AG04450 (cell line): ENCODE measurements around the gene NRIP1. TPM values are rescaled to one million over a fixed set of nuclear protein-coding genes. Genes with fewer than 3 reads are reported as not detected.
"Not testable (repeated sequence)": the region's sequence is repeated elsewhere in the genome, so short reads cannot be mapped to it uniquely, and the experiment has no call there.

ENCODE experiments used
- CTCF ChIA-PET: fragments of 300-600, 350-600 bp; formaldehyde crosslinking; extraction: SDS; loops from one replicate; lab custom pipeline; 2022; ENCODE audit warnings: antibody characterized with exemption, inconsistent platforms; lab: Charles Lee
- POLR2A ChIA-PET: fragments of 350-600 bp; formaldehyde crosslinking; extraction: SDS; loops from one replicate; lab custom pipeline; 2021; ENCODE audit warnings: antibody characterized with exemption, inconsistent platforms; lab: Yijun Ruan, JAX
- DNase-seq: peaks from one replicate; pipeline ENCODE4 v3.0.0-alpha.2; 2011; ENCODE audit warnings: low read depth, low spot score
- H3K27ac ChIP-seq: one replicate; pipeline ENCODE4 v1.5.1; 2012; ENCODE audit warnings: low read depth, low read length, control low read depth
- H3K27me3 ChIP-seq: one replicate; pipeline ENCODE4 v1.6.0; 2012; ENCODE audit warnings: low read length; ENCODE audit not compliant: control insufficient read depth, insufficient read depth
- H3K4me3 ChIP-seq: 2 replicates; pipeline ENCODE4 v1.5.1; 2011; ENCODE audit warnings: mild to moderate bottlenecking, low read depth, low read length, control low read depth
- H3K9me3 ChIP-seq: 2 replicates; pipeline ENCODE4 v1.5.1; 2012; ENCODE audit warnings: low read length; ENCODE audit not compliant: control insufficient read depth, insufficient read depth
- polyA plus RNA-seq: library from polyadenylated mRNA; depleted of rRNA; stranded (reverse); fragments of >200 nt; gene quantifications from 2 replicates; pipeline ENCODE4 v1.2.3, GENCODE V29; 2011
- TF ChIP-seq, protein P1 (sequence below): IDR thresholded peaks from 2 replicates; pipeline ENCODE4 v1.5.1; 2011; ENCODE audit warnings: low read depth, low read length, control low read depth, inconsistent platforms

Gene NRIP1
- polyA plus RNA-seq, 1 experiment: 22.6 TPM

DNA sequence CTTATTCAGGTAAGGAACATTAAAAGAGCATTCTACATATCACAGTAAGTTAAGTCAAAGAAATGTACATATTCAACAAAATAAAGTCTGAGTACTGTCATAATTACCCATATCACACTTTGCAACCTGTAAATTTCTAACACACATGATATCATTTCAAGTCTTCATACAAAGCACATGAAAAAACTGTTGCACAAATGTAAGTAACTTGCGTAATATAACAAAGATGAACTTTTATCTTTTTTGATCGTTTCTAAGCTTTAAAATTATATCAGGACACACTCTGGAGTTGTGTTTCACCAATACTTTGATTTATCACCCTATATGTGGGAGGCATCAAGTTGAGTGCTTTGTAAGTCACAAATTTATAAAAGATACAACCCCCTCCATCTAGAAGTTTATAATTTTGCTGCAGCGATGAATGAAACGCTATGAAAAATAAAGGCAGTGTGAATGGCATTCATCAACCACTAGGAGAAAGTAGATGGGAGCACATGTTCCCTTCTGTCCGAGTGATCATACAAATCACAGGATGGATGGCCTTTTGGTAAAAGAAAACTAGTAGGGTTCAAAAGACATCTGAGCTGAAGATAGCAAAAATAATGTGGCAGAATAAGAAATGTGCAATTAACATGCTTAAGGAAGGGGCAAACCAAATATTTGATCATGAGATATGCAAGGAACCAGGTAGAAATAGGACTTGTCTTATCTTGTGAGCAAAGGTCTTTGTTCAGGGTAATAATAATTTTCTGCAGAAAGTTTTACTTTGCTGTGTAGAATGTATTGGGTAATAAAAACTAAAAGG is 27.5 kb downstream of the NRIP1 start:
- Histone ChIP-seq H3K27me3 (no peaks in the 10 kb centered on the region), H3K9me3 (no peaks in the 10 kb centered on the region), H3K27ac (no peak overlapping the region), H3K4me3 (no peak overlapping the region)
- TF ChIP-seq, protein P1, sequence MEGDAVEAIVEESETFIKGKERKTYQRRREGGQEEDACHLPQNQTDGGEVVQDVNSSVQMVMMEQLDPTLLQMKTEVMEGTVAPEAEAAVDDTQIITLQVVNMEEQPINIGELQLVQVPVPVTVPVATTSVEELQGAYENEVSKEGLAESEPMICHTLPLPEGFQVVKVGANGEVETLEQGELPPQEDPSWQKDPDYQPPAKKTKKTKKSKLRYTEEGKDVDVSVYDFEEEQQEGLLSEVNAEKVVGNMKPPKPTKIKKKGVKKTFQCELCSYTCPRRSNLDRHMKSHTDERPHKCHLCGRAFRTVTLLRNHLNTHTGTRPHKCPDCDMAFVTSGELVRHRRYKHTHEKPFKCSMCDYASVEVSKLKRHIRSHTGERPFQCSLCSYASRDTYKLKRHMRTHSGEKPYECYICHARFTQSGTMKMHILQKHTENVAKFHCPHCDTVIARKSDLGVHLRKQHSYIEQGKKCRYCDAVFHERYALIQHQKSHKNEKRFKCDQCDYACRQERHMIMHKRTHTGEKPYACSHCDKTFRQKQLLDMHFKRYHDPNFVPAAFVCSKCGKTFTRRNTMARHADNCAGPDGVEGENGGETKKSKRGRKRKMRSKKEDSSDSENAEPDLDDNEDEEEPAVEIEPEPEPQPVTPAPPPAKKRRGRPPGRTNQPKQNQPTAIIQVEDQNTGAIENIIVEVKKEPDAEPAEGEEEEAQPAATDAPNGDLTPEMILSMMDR: no peak
- ChIA-PET CTCF (no interaction called here), POLR2A (no interaction called here)
- no peak for DNase-seq

DNA sequence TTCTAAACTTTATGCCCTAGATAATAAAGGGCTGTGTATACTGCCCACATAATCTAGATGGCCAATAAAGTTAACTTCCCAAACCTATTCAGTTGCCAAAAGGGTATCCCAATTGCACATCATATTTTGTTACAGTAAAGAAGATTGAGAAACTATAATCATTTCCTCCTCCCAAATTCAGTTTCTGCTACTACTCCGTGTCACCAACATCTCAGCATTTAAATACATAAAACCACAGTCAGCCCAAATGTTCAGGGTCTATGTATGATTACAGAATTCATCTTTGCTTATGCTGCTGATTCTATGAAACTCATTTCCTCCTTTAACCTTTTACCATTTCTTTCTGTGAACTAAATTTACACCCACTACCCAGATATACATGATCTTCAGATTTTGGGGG is 28.6 kb downstream of the NRIP1 start:
- Histone ChIP-seq H3K9me3 (no peaks in the 10 kb centered on the region), H3K27ac (no peak overlapping the region), H3K4me3 (no peak overlapping the region), H3K27me3 (no peaks in the 10 kb centered on the region)
- no peak for DNase-seq
- ChIA-PET CTCF (no interaction called here), POLR2A (no interaction called here)
- TF ChIP-seq, protein P1: no peak

DNA sequence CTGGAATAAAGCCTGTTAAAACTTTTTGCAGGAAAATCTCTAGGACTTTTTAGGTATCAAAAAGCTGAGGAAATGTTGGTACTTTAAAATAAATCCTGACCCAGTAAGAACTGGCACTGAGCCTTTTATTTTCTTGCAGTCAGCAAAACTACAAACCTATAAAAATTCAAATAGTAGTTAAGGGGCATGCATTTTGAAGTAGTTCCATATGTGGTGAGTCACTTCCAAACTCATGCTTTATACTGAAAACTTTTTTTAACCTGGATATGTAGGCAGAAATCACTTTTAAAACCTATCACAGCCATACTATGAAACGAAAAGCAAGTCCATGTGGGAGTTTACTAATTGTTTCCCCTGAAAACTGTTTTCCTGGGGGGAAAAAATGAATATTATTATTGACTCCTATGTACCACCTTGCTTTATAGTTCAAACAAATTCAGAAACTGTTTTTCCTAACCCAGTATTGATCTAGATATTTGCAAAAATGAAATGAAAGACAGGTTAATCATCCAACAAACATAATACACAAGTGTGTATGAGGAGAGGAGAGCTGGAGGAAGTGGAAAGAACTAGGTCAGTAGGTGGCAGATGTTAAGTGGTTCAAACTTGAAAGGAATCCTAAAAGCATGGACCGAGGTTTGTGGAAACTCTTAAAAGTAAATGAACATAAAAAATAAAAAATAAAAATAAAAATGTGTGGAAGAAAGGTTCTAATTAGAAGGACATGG is 30.5 kb downstream of the NRIP1 start:
- Histone ChIP-seq H3K27me3 (no peaks in the 10 kb centered on the region), H3K9me3 (no peaks in the 10 kb centered on the region), H3K4me3 (no peak overlapping the region), H3K27ac (no peak overlapping the region)
- POLR2A ChIA-PET: no interaction called here
- TF ChIP-seq, protein P1: 0 out of 2 replicates have a peak, but pooled peaks have one; percentile 4
- CTCF ChIA-PET: no interaction called here
- no peak for DNase-seq

DNA sequence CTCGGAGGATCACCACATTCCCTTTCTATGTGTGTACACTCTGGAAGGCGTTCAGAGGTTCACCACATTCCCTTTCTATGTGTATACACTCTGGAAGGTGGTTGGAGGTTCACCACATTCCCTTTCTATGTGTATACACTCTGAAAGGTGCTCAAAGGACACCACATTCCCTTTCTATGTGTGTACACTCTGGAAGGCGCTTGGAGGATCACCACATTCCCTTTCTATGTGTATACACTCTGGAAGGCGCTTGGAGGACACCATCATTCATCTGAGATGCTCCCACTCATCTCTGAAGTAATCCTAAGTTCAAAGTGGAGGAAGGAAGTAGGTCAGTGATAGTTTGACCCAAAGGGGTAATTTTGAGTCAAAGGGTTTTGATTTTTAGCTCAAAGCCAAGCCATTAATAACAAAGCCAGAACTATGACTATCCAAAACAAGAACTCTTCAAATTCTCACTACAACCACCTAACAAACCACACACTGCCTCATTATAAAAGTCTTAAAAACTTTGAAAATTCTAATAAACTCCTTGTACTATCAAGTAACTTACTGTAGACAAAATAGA is 32.9 kb downstream of the NRIP1 start:
- Histone ChIP-seq H3K27me3 (no peaks in the 10 kb centered on the region), H3K27ac (no peak overlapping the region), H3K9me3 (no peaks in the 10 kb centered on the region), H3K4me3 (no peak overlapping the region)
- DNase-seq: no peak
- TF ChIP-seq, protein P1: no peak
- CTCF ChIA-PET: no interaction called here
- POLR2A ChIA-PET: no interaction called here

DNA sequence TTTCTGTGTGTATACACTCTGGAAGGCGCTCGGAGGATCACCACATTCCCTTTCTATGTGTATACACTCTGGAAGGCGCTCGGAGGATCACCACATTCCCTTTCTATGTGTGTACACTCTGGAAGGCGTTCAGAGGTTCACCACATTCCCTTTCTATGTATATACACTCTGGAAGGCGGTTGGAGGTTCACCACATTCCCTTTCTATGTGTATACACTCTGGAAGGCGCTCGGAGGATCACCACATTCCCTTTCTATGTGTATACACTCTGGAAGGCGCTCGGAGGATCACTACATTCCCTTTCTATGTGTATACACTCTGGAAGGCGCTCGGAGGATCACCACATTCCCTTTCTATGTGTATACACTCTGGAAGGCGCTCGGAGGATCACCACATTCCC is 33.4 kb downstream of the NRIP1 start:
- H3K27ac ChIP-seq, H3K9me3 ChIP-seq, H3K4me3 ChIP-seq, DNase-seq, CTCF ChIA-PET, POLR2A ChIA-PET, H3K27me3 ChIP-seq: not testable (repeated sequence)

DNA sequence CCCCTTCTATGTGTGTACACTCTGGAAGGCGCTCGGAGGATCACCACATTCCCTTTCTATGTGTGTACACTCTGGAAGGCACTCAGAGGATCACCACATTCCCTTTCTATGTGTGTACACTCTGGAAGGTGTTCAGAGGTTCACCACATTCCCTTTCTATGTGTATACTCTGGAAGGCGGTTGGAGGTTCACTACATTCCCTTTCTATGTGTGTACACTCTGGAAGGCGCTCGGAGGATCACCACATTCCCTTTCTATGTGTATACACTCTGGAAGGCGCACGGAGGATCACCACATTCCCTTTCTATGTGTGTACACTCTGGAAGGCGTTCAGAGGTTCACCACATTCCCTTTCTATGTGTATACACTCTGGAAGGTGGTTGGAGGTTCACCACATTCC is 33.9 kb downstream of the NRIP1 start:
- POLR2A ChIA-PET, H3K9me3 ChIP-seq, H3K4me3 ChIP-seq, CTCF ChIA-PET, H3K27me3 ChIP-seq: not testable (repeated sequence)
- DNase-seq: peak; percentile 29
- H3K27ac ChIP-seq: peak overlapping the region; percentile 23
